VCaP (cell line): ENCODE results near the gene BEGAIN.

Experiments
- H3K27ac ChIP-seq: fragments of 450-650 bp; 2 replicates; pipeline ENCODE4 v1.5.1; 2017
- CTCF ChIP-seq: fragments of 450-650 bp; conservative IDR thresholded peaks from 2 replicates; pipeline ENCODE4 v1.5.1; 2017; ENCODE audit warnings: mild to moderate bottlenecking, moderate library complexity

The BEGAIN gene

GRCh38 chr14:100534528-100535286 lies 52.5 kb downstream of the BEGAIN start:
- TF ChIP-seq CTCF: no peak
- no peak overlapping the region for H3K27ac ChIP-seq

GRCh38 chr14:100533656-100534485 lies 53.3 kb downstream of the BEGAIN start:
- TF ChIP-seq CTCF: no peak
- H3K27ac ChIP-seq: no peak overlapping the region

GRCh38 chr14:100532906-100533655 lies 54.1 kb downstream of the BEGAIN start:
- H3K27ac ChIP-seq: no peak overlapping the region
- TF ChIP-seq CTCF: no peak

GRCh38 chr14:100532154-100532861 lies 54.9 kb downstream of the BEGAIN start:
- TF ChIP-seq CTCF: no peak
- H3K27ac ChIP-seq: no peak overlapping the region

DNA sequence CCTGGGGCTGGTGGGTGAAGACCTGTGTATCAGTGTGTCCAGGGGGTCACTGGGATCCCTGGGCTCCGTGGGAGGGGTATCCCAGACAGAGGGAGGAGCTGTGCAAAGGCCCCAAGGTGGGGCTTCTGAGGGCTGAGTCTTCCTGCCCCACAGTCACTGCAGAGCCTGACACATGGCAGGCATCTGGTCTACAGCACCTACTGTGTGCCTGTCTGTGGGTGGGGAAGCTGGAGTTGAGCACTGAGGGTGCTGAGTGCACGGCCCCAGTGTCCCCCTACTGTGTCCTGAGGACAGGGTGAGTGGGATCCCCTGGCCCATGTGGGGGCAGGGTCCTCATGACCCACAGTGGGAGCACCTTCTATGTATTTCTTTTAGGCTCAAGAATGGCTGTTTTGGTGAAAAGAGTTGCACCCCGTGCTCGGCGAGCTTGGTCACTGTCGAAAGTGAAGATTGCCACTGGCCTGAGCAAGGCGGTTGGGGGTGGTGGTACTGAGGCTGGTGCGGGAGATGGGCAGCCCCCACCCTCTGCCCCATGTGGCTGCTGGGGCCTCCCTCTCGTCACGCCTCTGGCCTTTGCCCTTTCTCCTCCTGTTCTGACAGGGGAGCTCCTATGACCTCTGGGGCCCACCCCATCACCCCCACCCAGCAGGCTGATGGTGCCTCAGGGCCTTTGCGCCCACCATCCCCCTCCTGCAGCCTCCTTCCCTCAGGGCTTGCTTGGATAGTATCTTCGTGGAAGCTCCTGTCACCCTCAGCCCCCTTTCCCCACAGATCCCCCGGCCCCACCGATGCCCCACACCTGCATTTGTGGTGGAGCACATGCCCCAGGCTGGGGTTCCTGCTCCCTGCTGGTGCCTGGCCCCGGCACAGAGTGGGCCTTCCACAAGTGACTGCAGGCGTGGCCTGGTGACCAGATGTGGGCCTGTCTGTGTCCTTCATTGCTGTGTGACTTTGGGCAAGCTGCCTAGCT lies 55.8 kb downstream of the BEGAIN start:
- no peak overlapping the region for H3K27ac ChIP-seq
- no peak for TF ChIP-seq CTCF

- no peak for TF ChIP-seq CTCF
- H3K27ac ChIP-seq: no peak overlapping the region
These were observed 56.7 kb downstream of the BEGAIN start for GRCh38 chr14:100530270-100531072.
